NCI-H2107 treated with DMSO at 0.1 percent for 48 hours (cell line): ENCODE results near the gene APBB2.
"Not testable (repeated sequence)": the region's sequence is repeated elsewhere in the genome, so short reads cannot be mapped to it uniquely, and the experiment has no call there.

Source experiments
- DNase-seq: peaks from one replicate; lab custom pipeline; 2025; ENCODE audit not compliant: unreplicated experiment; lab: John Stamatoyannopoulos, UW

The APBB2 gene

GRCh38 chr4:41160012-41160789 is 54.1 kb downstream of the APBB2 start:
- DNase-seq: no peak

DNA sequence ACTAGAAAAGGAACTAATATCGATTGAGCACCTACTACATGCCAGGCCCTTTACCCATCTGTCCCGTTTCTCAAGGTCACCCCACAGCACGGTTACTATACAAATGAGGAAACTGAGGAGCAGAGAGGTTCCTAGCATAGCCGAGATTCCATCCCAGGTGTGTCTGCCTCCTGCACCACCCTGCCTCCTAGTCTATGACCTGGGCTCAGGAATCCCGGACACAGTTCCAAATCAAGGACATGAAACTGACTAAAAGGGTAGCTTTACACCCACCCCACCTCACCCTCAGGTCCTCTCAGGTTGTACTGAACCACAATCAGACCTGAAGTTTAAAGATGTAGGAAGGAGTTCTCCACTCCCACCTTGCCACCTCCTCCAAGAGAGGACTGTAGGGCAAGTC is 55.6 kb downstream of the APBB2 start:
- no peak for DNase-seq

DNA sequence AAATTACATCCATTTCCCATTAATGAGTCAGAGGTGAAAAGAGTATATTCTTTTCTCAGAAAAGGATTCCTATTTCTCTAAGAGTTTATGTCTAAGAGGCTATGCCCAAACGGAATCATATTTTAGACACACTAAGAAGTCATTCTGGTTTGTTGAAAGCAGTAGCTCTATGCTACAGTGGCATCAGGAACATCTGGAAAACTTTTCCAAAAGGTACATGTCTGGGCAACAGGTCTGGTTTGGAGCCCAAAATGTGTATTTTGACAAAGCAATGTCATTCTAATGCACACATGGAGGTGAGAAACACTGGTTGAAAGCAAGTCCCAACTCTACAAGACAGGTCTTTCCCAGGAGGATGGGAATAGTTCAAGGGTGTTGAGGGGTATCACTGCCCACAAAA is 56.1 kb downstream of the APBB2 start:
- DNase-seq: no peak

DNA sequence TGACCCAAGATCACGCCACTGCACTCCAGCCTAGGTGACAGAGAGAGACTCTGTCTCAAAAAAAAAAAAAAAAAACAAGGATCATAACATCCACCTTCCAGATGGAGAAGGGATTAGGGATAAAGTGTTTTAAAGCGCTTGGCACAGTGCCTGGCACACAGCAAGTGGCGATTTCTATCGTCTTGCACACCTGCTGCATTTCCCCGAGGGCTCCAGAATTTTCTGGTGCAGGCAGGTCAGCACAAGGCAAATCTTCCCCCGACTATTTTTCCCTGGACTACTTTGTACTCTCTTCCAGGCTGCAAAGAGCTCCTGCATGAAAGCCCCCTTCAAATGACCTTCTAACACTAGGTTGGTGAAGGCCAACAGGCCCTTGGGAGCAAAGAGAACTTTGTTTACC is 57.3 kb downstream of the APBB2 start:
- no peak for DNase-seq

DNA sequence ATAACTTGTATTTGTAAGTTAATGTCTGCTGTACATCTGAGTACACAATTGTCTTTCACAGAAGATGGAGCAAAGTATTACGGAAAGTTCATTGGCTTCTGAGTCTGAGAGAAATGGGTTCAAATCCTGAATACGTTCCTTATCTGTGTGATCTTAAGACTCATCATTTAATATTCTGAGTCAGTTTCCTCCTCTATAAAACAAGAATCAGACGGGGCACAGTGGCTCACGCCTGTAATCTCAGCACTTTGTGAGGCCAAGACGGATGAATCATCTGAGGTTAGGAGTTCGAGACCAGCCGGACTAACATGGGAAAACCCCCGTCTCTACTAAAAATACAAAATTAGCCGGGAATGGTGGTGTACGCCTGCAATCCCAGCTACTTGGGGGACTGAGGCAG is 57.8 kb downstream of the APBB2 start:
- no peak for DNase-seq

- DNase-seq: no peak
Measured at GRCh38 chr4:41155194-41155830, 59.0 kb downstream of the APBB2 start.

DNA sequence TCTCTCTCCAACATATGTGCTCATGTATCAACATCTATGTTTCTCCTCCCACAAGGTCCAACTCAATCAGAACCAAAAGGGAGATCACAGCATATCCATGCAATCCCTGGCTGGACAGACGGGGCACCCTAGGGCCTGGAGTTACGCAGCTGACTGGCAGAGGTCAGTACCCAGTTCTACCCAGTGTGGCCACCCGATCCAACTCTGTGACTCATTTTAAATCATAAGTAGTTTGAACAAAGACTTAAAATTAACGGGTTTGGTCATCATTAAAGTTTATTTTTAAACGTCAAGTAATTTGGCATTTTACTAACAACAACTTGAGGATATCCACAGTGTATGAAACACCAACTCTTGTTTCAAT is 59.5 kb downstream of the APBB2 start:
- no peak for DNase-seq

DNA sequence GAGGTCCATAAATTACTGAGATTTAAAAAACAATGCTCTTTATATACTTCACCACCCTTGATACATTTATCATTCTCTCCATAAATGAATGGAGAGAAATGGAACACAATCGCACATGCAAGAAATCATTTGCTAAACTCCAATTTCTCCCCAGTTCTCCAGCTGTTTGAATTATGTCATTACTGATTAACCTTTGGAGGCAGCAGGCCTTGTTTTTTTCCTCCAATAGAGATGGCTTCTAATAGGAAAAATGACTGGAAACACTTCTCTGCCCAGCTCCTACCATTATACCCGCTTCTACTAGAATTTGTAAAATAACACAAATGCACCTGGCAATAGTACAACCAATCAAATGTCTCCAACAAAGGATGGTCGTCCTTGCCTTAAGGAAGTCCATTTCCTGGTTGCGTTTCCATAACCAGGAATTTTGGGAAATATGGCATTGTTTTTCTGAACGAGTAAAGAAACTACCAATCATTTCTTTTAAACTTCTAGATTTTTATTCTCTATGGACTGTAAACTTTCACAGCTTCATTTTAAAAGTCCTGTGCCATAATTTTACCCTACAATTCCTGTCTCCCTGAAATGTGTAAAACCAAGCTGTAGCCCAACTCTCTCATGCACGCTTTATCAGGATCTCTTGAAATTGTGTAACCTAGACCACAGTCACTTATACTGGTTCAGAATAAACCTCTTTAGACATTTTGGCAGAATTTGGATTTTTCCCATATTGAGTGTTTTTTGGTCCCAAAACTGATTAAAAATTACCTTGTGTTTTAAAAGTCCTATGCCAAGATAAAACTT is 60.1 kb downstream of the APBB2 start:
- DNase-seq: no peak

GRCh38 chr4:41150401-41150800 is 63.9 kb downstream of the APBB2 start:
- DNase-seq: no peak

DNA sequence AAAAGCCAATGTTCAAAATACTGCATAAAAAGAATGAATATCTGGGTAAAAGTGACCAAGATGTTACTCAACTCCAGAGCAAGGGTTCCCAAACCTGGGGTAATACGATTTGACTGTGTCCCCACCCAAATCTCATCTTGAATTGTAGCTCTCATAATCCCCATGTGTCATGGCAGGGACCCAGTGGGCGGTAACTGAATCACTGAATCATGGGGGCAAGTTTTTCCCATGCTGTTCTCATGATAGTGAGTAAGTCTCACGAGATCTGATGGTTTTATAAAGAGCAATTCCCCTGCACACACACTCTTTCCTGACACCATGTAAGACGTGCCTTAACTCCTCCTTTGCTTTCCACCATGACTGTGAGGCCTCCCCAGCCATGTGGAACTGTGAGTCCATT is 64.8 kb downstream of the APBB2 start:
- not testable (repeated sequence) for DNase-seq

DNA sequence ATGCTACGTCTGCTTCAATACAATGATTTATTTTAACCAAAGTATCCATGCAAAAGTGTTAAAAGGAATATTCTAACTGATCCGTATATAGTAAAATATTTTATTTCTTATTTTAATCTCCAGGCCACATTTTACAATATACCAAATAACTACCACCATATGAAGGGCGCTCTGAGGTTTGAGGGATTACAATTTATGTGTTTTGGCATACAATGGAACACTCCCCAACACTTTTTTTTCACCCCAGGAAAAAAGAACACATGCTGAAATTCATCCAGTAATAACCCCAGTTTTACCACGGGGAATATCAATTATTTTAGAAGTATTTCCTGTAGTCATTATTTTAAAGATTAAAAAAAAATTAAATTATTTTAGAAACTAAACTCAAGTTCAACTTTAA is 65.4 kb downstream of the APBB2 start:
- DNase-seq: no peak

DNA sequence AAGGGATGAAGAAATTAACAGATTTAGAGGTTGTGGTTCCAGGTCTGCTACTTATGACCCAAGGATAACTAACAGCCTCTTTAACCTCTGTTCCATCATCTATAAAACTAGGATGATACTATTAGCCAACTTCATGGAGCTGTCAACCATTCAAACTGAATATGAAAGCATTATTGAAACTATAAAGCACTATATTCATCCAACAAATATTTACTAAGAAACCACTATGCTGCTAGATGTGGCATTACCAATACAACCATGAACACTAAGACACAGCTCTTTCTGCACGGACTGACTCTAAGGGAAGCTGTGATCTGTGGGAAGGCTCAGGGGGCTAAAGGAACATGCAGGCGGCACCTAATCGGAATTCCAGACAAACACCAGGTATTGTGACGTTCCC is 66.0 kb downstream of the APBB2 start:
- no peak for DNase-seq

DNA sequence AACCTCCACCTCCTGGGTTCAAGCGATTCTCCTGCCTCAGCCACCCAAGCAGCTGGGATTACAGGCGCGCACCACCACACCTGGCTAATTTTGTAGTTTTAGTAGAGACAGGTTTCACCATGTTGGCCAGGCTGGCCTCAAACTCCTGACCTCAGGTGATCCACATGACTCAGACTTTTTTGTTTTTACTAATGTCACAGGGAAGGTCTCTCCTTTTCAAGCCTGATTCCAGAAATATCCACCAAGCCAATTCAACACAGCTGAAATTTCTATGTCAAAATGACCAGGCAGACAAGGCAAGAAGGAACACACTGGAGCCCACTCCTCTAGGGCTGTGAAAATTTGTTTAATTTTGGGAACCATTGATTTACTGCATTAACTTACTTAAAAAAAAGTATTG is 66.8 kb downstream of the APBB2 start:
- not testable (repeated sequence) for DNase-seq

GRCh38 chr4:41146716-41147506 is 67.4 kb downstream of the APBB2 start:
- DNase-seq: no peak

- no peak for DNase-seq
Measured at GRCh38 chr4:41146196-41146595, 68.1 kb downstream of the APBB2 start.

DNA sequence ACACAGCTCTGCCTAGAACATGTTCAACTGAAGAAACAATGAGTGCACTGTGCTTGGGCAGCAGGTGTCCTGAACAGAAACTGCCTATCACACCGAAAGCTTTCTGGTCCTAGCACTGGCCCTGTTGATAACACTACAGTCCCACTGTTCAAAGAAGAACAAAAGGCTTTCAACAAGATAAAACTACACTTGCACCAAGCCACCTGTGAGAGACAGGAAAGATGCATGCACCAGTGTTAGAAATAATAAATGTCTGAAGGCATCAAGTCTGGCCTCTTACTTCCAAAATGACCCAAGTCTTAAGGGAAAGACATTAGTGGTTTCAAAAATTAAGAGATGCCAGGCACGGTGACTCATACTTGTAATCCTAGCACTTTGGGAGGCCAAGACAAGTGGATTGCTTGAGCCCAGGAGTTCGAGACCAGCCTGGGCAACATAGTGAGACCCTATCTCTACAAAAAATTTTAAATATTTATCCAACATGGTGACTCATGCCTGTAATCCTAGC is 68.7 kb downstream of the APBB2 start:
- DNase-seq: peak; percentile 15

DNA sequence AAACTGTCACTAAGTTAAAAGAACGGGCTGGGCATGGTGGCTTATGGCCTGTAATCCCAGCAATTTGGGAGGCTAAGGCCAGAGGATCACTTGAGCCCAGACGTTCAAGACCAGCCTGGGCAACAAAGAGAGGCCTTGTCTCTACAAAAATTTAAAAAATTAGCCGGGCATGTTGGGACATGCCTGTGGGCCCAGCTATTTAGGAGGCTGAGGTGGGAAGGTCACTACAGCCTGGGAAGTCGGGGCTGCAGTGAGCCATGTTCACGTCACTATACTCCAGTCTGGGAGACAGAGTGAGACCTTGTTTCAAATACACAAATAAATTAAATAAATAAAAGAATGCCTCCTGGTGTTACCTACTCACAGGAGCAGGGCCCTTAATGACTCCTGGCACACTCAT is 69.5 kb downstream of the APBB2 start:
- no peak for DNase-seq

- DNase-seq: no peak
Measured at GRCh38 chr4:41144040-41144379, 70.3 kb downstream of the APBB2 start.

DNA sequence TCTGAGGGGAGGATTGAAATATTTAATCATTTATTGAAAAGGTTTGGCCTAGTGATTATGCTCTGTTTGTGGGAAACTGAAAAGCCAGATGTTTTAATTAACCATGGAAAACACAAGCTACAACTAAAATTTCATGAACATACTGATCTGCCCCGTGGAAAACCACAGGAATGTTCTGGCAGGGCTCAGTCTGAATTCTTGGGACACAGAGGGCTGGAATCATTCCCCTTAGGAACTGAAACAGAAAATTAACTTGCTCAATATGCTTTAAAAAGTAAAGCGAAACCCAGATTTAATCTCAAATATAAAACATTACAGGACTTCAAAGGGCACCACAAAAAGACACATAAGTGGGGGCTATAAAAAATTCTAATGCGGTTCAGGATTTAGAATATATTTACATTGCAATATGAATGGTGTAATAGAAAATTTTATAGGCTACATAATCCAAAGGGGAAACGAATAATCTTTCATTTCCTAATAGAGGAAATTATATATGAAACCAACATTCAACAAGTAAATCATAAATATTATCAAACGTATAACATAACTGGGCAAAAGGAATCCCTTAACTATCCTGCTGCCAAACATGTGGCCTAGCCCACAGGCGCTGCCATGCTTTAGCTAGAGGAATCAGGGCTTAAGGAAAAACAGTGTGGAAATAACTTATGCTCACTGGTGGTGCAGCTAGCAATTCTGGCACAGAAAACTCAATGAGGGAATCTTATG is 70.9 kb downstream of the APBB2 start:
- no peak for DNase-seq
